ENCODE measurements around the gene DHRSX. TPM values are rescaled to one million over a fixed set of nuclear protein-coding genes. Genes with fewer than 3 reads are reported as not detected.

The DHRSX gene
- total and polyA plus RNA-seq, 2 of the 8 experiments (the other 6 are each of a cell fraction or from before 2014, with no cell fraction given), result 35.1 to 43.4 TPM

DNA sequence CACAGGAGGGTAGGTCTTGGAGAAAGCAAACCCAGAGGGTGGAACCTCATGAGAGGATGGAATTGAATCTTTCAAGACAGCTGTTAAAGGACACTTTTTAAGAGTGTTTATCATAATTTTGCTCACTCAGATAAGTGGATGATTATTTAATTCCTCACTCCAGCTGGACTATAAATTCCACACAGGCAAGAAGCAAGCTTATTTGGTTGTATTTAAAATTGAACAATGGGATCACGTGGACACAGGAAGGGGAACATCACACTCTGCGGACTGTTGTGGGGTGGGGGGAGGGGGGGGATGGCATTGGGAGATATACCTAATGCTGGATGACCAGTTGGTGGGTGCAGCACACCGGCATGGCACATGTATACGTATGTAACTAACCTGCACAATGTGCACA is 116.3 kb downstream of the DHRSX start (continued):
- no peak for TF ChIP-seq RFX5 (IDR thresholded peaks at IDR 0.05; ENCODE audit: borderline replicate concordance, low read depth, low read length)
- no peak for TF ChIP-seq GTF2F1 (IDR thresholded peaks at IDR 0.05; ENCODE audit: borderline replicate concordance, low read depth, low read length)
- TF ChIP-seq CTBP2 (IDR thresholded peaks at IDR 0.05; ENCODE audit: borderline replicate concordance, insufficient read depth, insufficient read length, low read length), result no peak
- no peak for TF ChIP-seq PHF8 (conservative IDR thresholded peaks at IDR 0.05; ENCODE audit: low read depth, low read length)
- no peak for TF ChIP-seq CREB1 (IDR thresholded peaks at IDR 0.05)
- no peak for TF ChIP-seq GABPA (IDR thresholded peaks at IDR 0.05; ENCODE audit: borderline replicate concordance, insufficient read depth, low read length)
- no peak for TF ChIP-seq RNF2 (IDR thresholded peaks at IDR 0.05; ENCODE audit: borderline replicate concordance, low read depth, low read length, missing control alignments, poor library complexity, severe bottlenecking)
